ENCODE data around the gene DOCK7. TPM values are rescaled to one million over a fixed set of nuclear protein-coding genes. Genes with fewer than 3 reads are reported as not detected.

The DOCK7 gene
- total RNA-seq, 1 donor from 2014 or later: 17.8 TPM

DNA sequence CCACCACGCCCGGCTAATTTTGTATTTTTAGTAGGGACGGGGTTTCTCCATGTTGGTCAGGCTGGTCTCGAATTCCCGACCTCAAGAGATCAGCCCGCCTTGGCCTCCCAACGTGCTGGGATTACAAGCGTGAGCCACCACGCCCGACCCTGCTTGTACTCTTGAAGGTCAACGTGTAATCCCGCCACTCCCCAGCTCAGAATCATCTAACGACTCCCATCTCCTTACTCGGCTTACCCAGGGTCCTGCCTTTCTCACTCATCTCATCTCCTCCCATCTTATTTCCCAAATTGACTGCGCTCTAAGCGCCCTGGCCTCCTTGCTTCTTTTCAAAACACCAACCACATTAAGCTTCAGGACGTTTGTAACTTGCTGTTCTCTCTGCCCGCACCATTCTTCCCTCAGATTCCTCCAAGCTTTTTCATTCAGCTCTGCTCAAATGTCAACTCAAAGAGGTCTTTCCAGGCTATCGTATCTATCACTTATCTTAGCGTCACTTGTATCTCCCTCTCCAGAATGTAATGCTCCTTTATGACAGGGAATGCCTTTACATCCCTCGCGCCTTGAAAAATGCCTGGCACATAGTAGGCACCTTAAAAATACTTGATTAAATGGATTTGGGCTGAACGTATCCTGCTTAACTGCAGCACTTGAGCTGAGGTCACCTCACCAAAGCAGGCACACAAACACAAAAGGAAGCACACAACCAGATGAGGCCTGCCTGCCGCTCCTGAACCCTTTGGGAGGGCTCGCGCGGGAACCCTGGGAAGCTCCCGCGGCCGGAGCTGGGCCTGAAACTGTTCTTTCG, 252.8 kb downstream of the DOCK7 start:
- Mint-ChIP-seq H3K27ac (peak overlapping the region; percentile 95), H3K4me1 (peaks cover 15% of the 10 kb centered on the region), H3K27me3 (peaks cover 4% of the 10 kb centered on the region), H3K9me3 (no peaks in the 10 kb centered on the region), H3K36me3 (ENCODE audit: low read depth) (peaks cover 10% of the 10 kb centered on the region), H3K4me3 (peak overlapping the region; percentile 89)
- DNase-seq: peak; percentile 61
- intact Hi-C loops (cut with micrococcal nuclease): loop anchor here (1.0 to 10.0 kb wide), 6 partner anchors 254 to 1361 kb away; partner anchors contain the start of genes ALG6, ATG4C, PATJ and TM2D1

DNA sequence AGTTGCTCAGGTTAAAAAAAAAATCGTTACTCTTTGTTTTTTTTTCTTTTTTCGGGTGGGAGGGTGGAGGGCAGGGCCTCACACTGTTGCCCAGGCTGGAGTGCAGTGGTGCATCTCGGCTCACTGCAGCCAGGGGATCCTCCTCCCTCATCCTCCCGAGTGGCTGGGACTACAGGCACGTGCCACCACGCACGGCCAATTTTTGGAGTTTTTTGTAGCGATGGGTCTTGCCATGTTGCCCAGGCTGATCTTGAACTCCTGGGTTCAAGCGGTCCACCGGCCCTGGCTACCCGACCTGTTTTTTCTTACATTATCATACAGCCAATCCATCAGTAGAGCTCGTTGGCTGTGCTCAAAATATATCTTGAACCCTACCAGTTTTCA, 253.6 kb downstream of the DOCK7 start:
- H3K9me3 Mint-ChIP-seq: no peaks in the 10 kb centered on the region
- DNase-seq: no peak
- peak overlapping the region; percentile 24 for H3K4me3 Mint-ChIP-seq
- intact Hi-C loops (cut with micrococcal nuclease): loop anchor here (5.0 to 10.0 kb wide), 4 partner anchors 692 to 1360 kb away; partner anchors contain the start of genes ALG6, PATJ and TM2D1
- H3K36me3 Mint-ChIP-seq (ENCODE audit: low read depth): peaks cover 7% of the 10 kb centered on the region
- peaks cover 4% of the 10 kb centered on the region for H3K27me3 Mint-ChIP-seq
- peaks cover 9% of the 10 kb centered on the region for H3K4me1 Mint-ChIP-seq
- H3K27ac Mint-ChIP-seq: no peak overlapping the region

DNA sequence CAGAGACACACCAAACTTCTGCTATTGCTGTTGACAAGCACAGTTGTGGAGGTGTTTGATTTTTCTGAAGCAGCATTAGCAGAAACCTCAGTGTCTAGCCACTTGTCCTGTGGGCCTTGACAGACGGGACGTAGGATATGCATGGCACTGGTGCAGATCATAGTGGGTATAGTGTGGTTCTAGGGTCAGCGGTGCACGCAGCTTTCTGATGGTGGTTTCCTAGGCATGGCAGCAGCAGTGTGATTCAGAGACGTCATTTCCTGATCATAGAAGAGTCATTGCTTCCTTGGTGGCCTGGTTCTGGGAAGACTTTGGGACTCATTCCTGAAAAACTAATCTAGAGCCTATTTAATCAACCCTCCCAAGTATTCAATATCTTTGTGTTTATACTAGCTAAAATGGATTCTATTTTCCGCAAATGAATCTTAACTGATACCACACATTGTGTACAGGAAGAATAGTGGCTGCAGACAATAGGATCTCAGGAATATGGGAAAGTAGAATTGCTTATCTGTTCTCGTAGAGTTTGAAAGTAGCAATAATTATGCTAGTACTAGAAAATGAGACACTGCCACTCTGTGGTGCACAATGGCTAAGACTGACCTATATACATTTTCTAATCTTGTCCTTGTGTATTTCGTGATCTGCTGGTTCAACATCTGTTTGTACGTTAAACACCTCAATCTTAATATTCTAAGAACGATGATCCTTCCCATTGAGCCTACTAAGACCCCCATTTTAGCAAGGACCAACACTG, 254.1 kb downstream of the DOCK7 start:
- H3K36me3 Mint-ChIP-seq (ENCODE audit: low read depth): peaks cover 7% of the 10 kb centered on the region
- DNase-seq: no peak
- intact Hi-C loops (cut with micrococcal nuclease): loop anchor here (10.0 kb wide), 2 partner anchors 931 to 1359 kb away; partner anchors contain the start of gene ALG6
- H3K27me3 Mint-ChIP-seq: peaks cover 4% of the 10 kb centered on the region
- H3K9me3 Mint-ChIP-seq: no peaks in the 10 kb centered on the region
- no peak overlapping the region for H3K27ac Mint-ChIP-seq
- peaks cover 9% of the 10 kb centered on the region for H3K4me1 Mint-ChIP-seq
- no peak overlapping the region for H3K4me3 Mint-ChIP-seq

DNA sequence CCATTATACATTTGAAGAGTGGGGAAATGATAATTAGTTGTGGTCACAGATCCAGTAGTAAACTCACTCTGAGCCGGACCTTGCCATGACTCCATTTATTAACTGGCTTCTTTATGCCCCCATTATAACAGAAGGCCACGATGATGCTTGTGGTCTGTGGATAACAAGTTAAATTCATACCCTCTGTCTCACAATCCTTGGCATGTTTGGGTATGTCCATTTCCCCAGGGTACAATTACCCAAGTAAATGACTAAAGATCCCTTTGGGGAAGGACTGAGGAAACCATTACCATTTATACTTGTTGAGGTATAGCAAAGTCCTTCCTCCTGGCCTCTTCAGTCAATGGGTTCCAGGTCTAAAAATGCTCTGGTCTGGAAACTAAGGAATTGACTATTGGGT, 258.6 kb downstream of the DOCK7 start:
- Mint-ChIP-seq H3K9me3 (no peaks in the 10 kb centered on the region), H3K27ac (no peak overlapping the region), H3K36me3 (ENCODE audit: low read depth) (no peaks in the 10 kb centered on the region), H3K27me3 (peaks cover 4% of the 10 kb centered on the region), H3K4me3 (no peak overlapping the region), H3K4me1 (no peaks in the 10 kb centered on the region)
- intact Hi-C loops (cut with micrococcal nuclease): no loop called here
- no peak for DNase-seq

DNA sequence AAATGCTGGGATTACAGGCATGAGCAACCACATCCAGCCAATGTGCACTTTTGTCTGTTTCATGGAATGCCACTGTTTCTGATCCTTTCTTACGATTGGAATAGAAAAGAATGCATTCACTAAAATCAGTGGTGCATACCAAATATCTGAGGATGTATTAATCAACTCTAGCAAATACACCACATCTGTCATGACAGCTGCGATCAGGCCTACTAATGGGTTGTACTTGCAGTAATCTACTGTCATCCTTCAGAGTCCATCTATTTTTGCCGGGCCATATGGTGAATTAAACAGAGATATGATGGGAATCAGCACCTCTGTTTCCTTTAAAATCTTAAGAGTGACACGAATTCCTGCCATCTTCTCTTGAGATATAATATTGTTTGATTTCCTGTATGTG, 259.8 kb downstream of the DOCK7 start:
- no peaks in the 10 kb centered on the region for H3K4me1 Mint-ChIP-seq
- intact Hi-C loops (cut with micrococcal nuclease): no loop called here
- no peaks in the 10 kb centered on the region for H3K36me3 Mint-ChIP-seq (ENCODE audit: low read depth)
- no peak overlapping the region for H3K4me3 Mint-ChIP-seq
- no peak for DNase-seq
- peaks cover 4% of the 10 kb centered on the region for H3K27me3 Mint-ChIP-seq
- no peak overlapping the region for H3K27ac Mint-ChIP-seq
- no peaks in the 10 kb centered on the region for H3K9me3 Mint-ChIP-seq

DNA sequence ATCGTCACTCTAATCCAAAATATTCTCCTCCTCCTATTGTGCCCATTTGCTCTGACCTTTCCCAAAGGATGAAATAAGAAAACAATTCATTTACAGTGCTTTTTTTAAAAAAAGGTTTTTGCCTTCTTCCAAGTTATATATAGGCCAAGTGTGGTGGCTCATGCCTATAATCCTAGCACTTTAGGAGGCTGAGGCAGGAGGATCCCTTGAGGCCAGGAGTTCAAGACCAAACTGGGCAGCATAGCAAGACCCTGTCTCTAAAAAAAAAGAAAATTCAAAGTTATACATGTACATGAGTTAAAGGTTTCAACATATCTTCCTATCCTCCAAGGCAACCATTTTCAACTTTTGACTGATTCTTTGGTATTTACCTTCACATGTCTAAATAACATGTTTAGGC, 261.4 kb downstream of the DOCK7 start:
- DNase-seq: no peak
- Mint-ChIP-seq H3K9me3 (no peaks in the 10 kb centered on the region), H3K4me1 (no peaks in the 10 kb centered on the region), H3K27ac (no peak overlapping the region), H3K36me3 (ENCODE audit: low read depth) (no peaks in the 10 kb centered on the region), H3K27me3 (peaks cover 4% of the 10 kb centered on the region), H3K4me3 (no peak overlapping the region)
- intact Hi-C loops (cut with micrococcal nuclease): no loop called here

DNA sequence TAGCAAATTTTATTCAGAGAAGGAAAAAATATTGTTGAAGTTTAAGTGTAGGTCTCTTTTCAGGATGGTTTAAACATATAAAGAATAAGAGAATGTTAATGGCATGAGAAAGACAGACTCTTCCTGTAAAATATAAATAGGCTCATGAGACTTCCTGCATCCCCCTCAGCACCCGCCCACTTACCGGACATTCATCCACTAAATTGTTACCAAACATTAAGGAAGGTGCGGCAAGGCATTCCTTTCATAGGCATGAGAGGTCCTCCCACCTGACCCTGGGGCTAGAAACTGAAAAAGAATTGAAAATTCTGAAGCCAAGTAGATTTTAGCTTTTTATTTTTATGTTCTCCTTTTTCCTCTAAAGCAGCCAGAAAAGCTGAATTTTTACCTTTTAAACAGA, 261.9 kb downstream of the DOCK7 start:
- intact Hi-C loops (cut with micrococcal nuclease): no loop called here
- Mint-ChIP-seq H3K27me3 (peaks cover 2% of the 10 kb centered on the region), H3K4me1 (no peaks in the 10 kb centered on the region), H3K9me3 (no peaks in the 10 kb centered on the region), H3K4me3 (no peak overlapping the region), H3K36me3 (ENCODE audit: low read depth) (no peaks in the 10 kb centered on the region), H3K27ac (no peak overlapping the region)
- no peak for DNase-seq

DNA sequence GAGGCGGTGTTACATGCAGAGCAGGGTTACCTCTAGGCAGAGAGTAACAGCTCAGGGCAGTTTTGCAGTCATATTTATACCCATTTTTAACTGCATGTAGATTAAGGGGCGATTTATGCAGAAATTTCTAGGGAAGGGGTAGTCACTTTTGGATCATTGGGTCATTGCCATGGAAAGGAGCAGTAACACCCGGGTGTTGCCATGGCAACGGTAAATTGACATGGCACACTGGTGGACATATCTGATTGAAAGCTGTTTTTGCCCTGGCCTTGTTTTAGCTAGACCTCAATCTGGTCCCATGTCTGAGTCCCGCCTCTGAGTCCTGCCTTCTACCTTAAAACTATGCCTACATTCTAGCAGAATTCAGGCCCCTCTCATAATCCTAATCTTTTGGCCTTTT, 263.1 kb downstream of the DOCK7 start:
- DNase-seq: no peak
- Mint-ChIP-seq H3K9me3 (no peaks in the 10 kb centered on the region), H3K4me1 (no peaks in the 10 kb centered on the region), H3K4me3 (no peak overlapping the region), H3K27ac (no peak overlapping the region), H3K36me3 (ENCODE audit: low read depth) (no peaks in the 10 kb centered on the region), H3K27me3 (peaks cover 3% of the 10 kb centered on the region)
- intact Hi-C loops (cut with micrococcal nuclease): no loop called here

DNA sequence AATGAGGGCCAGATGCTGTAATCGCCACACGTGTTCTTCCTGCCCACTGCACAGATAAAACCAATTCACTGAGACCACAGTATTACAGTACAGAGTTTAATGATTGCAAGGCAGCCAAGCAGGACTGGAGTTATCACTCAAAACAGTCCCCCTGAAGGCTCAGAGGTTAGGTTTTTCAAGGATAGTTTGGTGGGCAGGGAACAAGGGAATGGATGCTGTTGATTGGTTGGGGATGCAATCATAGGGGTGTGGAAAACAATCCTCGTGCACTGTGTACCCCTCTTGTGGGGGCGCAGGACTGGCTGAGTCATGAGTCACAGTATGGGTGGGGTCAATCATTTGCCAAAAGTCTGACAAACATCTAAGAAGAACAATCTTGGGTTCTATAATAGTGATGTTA, 263.8 kb downstream of the DOCK7 start:
- Mint-ChIP-seq H3K36me3 (ENCODE audit: low read depth) (no peaks in the 10 kb centered on the region), H3K27ac (no peak overlapping the region), H3K4me1 (no peaks in the 10 kb centered on the region), H3K4me3 (no peak overlapping the region), H3K27me3 (peaks cover 5% of the 10 kb centered on the region), H3K9me3 (no peaks in the 10 kb centered on the region)
- intact Hi-C loops (cut with micrococcal nuclease): no loop called here
- DNase-seq: no peak

DNA sequence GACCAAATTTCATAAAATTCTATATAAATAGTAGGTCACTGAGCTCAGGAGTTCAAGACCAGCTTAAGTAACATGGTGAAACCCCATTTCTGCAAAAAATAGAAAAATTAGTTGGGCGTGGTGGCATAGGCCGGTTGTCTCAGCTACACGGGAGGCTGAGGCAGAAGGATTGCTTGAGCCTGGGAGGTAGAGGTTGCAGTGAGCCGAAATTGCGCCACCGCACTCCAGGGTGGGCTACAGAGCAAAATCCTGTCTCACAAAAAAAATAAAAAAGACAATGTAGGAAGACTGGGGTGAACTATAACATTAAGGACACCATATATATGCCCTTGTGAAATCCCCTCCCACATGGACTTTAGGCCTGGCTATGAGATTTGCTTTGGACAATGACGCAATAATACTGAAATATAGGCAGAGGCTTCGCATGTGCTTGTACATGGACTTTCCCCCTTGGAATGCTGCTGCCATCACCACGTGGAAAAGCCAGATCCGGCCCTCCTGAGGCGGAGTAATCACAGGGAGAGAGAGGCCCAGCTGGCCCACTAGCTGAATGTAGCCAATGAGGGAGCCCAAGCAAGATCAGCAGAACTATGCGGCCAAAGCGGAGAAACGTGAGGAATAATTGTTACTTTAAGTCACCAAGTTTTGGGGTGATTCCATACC, 264.5 kb downstream of the DOCK7 start:
- no peak overlapping the region for H3K27ac Mint-ChIP-seq
- H3K36me3 Mint-ChIP-seq (ENCODE audit: low read depth): no peaks in the 10 kb centered on the region
- no peak overlapping the region for H3K4me3 Mint-ChIP-seq
- no peaks in the 10 kb centered on the region for H3K9me3 Mint-ChIP-seq
- no peak for DNase-seq
- no peaks in the 10 kb centered on the region for H3K4me1 Mint-ChIP-seq
- peaks cover 6% of the 10 kb centered on the region for H3K27me3 Mint-ChIP-seq
- intact Hi-C loops (cut with micrococcal nuclease): no loop called here

DNA sequence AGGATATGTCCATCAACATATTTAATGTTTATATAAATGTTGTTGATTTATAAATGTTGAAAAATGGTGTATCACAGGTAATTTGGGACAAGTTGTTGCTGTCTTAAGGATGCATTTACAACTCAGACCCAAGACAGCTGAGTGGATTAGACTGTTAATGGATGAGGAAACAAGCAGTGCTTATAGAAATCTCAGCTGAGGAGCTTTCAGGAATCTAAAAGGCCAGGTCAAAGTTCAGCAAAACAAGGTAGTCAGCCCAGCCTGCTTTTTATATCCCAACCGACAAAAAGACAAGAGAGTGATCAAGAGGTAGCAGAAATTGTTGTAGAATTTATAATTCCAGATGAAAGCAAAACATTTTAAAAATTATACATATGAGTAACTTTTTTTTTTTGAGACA, 268.0 kb downstream of the DOCK7 start:
- Mint-ChIP-seq H3K27me3 (peaks cover 16% of the 10 kb centered on the region), H3K36me3 (ENCODE audit: low read depth) (no peaks in the 10 kb centered on the region), H3K4me3 (no peak overlapping the region), H3K9me3 (no peaks in the 10 kb centered on the region), H3K4me1 (no peaks in the 10 kb centered on the region), H3K27ac (no peak overlapping the region)
- no peak for DNase-seq
- intact Hi-C loops (cut with micrococcal nuclease): no loop called here

DNA sequence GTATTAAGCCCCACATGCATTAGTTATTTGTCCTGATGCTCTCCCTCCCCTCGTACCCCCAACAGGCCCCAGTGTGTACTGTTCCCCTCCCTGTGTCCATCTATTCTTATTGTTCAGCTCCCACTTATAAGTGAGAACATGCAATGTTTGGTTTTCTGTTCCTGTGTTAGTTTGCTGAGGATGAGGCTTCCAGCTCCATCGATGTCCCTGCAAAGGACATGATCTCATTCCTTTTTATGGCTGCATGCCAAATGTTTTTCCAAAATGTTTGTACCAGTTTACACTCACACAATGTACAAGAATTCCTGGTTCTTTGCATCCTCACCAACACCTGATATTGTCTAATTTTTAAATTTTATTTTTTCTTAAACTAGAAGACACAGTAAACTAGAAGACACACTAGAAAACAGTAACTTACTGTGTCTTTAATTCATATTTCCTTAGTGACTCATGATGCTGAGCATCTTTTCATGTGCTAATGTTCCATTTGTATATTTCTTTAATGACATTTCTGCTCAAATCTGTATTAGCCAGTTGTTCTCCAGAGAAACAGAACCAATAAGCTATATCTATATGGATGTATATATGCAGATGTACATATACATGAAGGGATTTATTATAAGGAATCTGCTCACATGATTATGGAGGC, 270.7 kb downstream of the DOCK7 start:
- DNase-seq: no peak
- Mint-ChIP-seq H3K4me3 (no peak overlapping the region), H3K27ac (no peak overlapping the region), H3K36me3 (ENCODE audit: low read depth) (no peaks in the 10 kb centered on the region), H3K9me3 (no peaks in the 10 kb centered on the region), H3K27me3 (peaks cover 16% of the 10 kb centered on the region), H3K4me1 (no peaks in the 10 kb centered on the region)
- intact Hi-C loops (cut with micrococcal nuclease): no loop called here

DNA sequence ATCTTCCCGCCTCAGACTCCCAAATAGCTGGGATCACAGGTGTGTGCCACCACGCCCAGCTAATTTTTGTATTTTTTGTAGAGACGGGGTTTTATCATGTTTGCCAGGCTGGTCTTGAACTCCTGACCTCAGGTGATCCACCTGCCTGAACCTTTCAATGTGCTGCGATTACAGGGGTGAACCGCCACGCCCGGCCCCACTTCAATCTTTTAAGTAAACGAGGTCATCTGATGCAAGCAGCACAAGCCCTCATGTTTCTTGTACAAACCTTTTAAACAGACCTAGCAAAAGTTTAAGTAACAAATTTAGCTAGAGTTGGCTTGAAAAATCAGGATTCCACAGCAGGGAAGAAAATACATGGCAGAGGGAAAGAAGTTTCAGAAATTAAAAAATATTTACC, 272.5 kb downstream of the DOCK7 start:
- H3K27ac Mint-ChIP-seq: no peak overlapping the region
- H3K36me3 Mint-ChIP-seq (ENCODE audit: low read depth): no peaks in the 10 kb centered on the region
- no peak for DNase-seq
- intact Hi-C loops (cut with micrococcal nuclease): no loop called here
- no peak overlapping the region for H3K4me3 Mint-ChIP-seq
- H3K9me3 Mint-ChIP-seq: no peaks in the 10 kb centered on the region
- peaks cover 16% of the 10 kb centered on the region for H3K27me3 Mint-ChIP-seq
- no peaks in the 10 kb centered on the region for H3K4me1 Mint-ChIP-seq
